NCI-H1092 treated with DMSO at 0.1 percent for 48 hours (cell line): ENCODE measurements around the gene FHL5.
"Not testable (repeated sequence)": the region's sequence is repeated elsewhere in the genome, so short reads cannot be mapped to it uniquely, and the experiment has no call there.

Experiments
- DNase-seq: peaks from one replicate; lab custom pipeline; 2025; lab: John Stamatoyannopoulos, UW

FHL5 gene

GRCh38 chr6:96562886-96563285 is at the start of gene FHL5:
Gene FHL5, plus strand, starts transcription at chr6:96563128. Its CDS starts 40,486 bp downstream, at chr6:96603614.
- DNase-seq: no peak

GRCh38 chr6:96520171-96521115 is 42.5 kb upstream of the FHL5 start:
- no peak for DNase-seq

- DNase-seq: peak; percentile 74
Measured at GRCh38 chr6:96521306-96521643, 41.7 kb upstream of the FHL5 start.

GRCh38 chr6:96521644-96522464 is 41.1 kb upstream of the FHL5 start, which contains the start of gene UFL1:
Gene UFL1, plus strand, starts transcription at chr6:96521806. Its CDS starts 68 bp downstream, at chr6:96521874.
- DNase-seq: peak; percentile 91

GRCh38 chr6:96522465-96523009 is 40.4 kb upstream of the FHL5 start:
- DNase-seq: peak; percentile 28

- DNase-seq: no peak
Measured at GRCh38 chr6:96528193-96528592, 34.7 kb upstream of the FHL5 start.

GRCh38 chr6:96532399-96532798 is 30.5 kb upstream of the FHL5 start:
- no peak for DNase-seq

GRCh38 chr6:96537726-96538125 is 25.2 kb upstream of the FHL5 start:
- DNase-seq: peak; percentile 1

GRCh38 chr6:96542702-96543101 is 20.2 kb upstream of the FHL5 start:
- peak; percentile 3 for DNase-seq

GRCh38 chr6:96545882-96546281 is 17.0 kb upstream of the FHL5 start:
- DNase-seq: no peak

GRCh38 chr6:96547654-96548053 is 15.3 kb upstream of the FHL5 start:
- no peak for DNase-seq

GRCh38 chr6:96554558-96554957 is 8.4 kb upstream of the FHL5 start:
- DNase-seq: no peak

GRCh38 chr6:96559740-96560139 is 3.2 kb upstream of the FHL5 start:
- DNase-seq: not testable (repeated sequence)

GRCh38 chr6:96563853-96564252 is 925 bp downstream of the FHL5 start:
- DNase-seq: no peak

GRCh38 chr6:96570053-96570452 is 7.1 kb downstream of the FHL5 start:
- no peak for DNase-seq

GRCh38 chr6:96571551-96571950 is 8.6 kb downstream of the FHL5 start:
- DNase-seq: no peak

- DNase-seq: no peak
Measured at GRCh38 chr6:96575359-96575758, 12.4 kb downstream of the FHL5 start.

- no peak for DNase-seq
Measured at GRCh38 chr6:96576221-96576620, 13.3 kb downstream of the FHL5 start.

GRCh38 chr6:96582021-96582420 is 19.1 kb downstream of the FHL5 start:
- DNase-seq: no peak

- DNase-seq: no peak
Measured at GRCh38 chr6:96582436-96582835, 19.5 kb downstream of the FHL5 start.

GRCh38 chr6:96604420-96604819 is 41.5 kb downstream of the FHL5 start:
- DNase-seq: peak; percentile 19

- DNase-seq: no peak
Measured at GRCh38 chr6:96608074-96608473, 45.1 kb downstream of the FHL5 start.

GRCh38 chr6:96610019-96610418 is 47.1 kb downstream of the FHL5 start:
- DNase-seq: no peak
